ENCODE measurements around the gene TGIF2.

TGIF2 gene

DNA sequence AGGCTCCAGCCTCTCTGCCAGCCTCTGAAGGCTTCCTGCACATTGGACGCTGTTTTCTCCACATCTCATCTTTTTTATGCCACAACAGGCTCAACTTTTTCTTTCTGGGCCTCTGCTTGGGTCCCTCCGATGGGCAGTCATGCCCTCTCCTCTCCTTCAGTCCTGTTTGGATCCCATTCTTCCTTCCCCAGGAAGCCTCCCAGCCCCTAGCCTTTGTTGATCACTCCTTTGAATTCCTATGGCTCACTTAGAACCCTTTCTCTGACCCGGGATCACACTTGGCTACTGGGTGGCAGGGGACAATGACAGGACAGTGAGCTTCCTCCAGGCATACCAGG, 68.1 kb downstream of the TGIF2 start:
- Mint-ChIP-seq H3K36me3 (no peaks in the 10 kb centered on the region), H3K27me3 (no peaks in the 10 kb centered on the region), H3K9me3 (no peaks in the 10 kb centered on the region), H3K27ac (no peak overlapping the region), H3K4me1 (peaks cover 24% of the 10 kb centered on the region), H3K4me3 (no peak overlapping the region)
- ATAC-seq, result no peak

DNA sequence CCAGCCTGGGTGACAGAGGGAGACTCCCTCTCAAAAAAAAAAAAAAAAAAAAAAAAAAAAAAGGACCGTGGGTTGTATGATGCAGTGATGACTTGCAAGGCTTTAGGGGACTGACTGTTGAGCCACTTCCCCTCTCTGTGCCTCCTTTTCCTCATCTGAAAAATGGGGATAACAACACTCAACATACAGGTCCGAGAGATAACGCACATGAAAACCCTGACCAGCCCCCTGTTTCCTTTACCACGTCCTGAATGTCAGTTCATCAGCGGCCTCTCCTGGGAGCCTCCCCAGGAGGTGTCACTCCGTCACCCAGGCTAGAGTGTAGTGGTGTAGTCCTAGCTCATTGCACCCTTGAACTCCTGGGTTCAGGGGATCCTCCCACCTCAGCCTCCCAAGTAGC, 68.7 kb downstream of the TGIF2 start:
- no peak for ATAC-seq
- H3K4me1 Mint-ChIP-seq, result peaks cover 24% of the 10 kb centered on the region

More for the DNA sequence above, 68.7 kb downstream of the TGIF2 start:
- Mint-ChIP-seq H3K27ac (no peak overlapping the region), H3K27me3 (no peaks in the 10 kb centered on the region), H3K9me3 (no peaks in the 10 kb centered on the region), H3K36me3 (no peaks in the 10 kb centered on the region), H3K4me3 (no peak overlapping the region)

Measured in stimulated activated memory B cell treated with anti-CD40 and anti-IgM and Interleukin-4, amounts not matched to agents 10 μg/mL and 1 μg/mL and 100 μg/mL, for 72 hours (primary cell).